K562 (cell line): ENCODE measurements around the gene NR4A2. TPM values are rescaled to one million over a fixed set of nuclear protein-coding genes. Genes with fewer than 3 reads are reported as not detected.

Source experiments
- ATAC-seq: fragments of 200-7000 bp; cut with Tn5 transposase; 3 replicates; pipeline ENCODE4 v1.9.1; 2020; ENCODE audit warnings: moderate library complexity
- BruUV-seq: library from RNA; stranded (reverse); fragments of 400-500 nt; replicated peaks from 2 replicates; lab custom pipeline; 2021; lab: Mats Ljungman, UMichigan
- CTCF ChIA-PET: fragments of 300-600 bp; formaldehyde crosslinking; extraction: SDS; loops from one replicate; lab custom pipeline; 2021; ENCODE audit warnings: low intra/inter-chr PET ratio; lab: Yijun Ruan, JAX
- POLR2A ChIA-PET: fragments of 300-600, 350-650 bp; sonication (Branson Sonifier 250); formaldehyde crosslinking; extraction: SDS; loops from one replicate; lab custom pipeline; 2021; ENCODE audit warnings: antibody characterized with exemption, inconsistent platforms; lab: Yijun Ruan, JAX
- DNase-seq, 4 experiments: peaks; one replicate each; pipeline versions ENCODE4 v3.0.0 to v3.0.0-alpha.2; 2011 to 2018; ENCODE audit warnings: low spot score in 3 of 4, mixed read lengths in 3 of 4; ENCODE audit errors: extremely low read depth in 1 of 4
- FAIRE-seq: peaks from 2 replicates; lab custom pipeline; 2011; peaks lifted over from hg19 to GRCh38; lab: Jason Lieb, UNC
- H2AFZ ChIP-seq: 2 replicates; pipeline ENCODE4 v1.6.0; 2011; ENCODE audit warnings: low read depth, low read length, control low read depth, inconsistent platforms
- H3K27ac ChIP-seq: fragments of 200-600 bp; 3 replicates; pipeline ENCODE4 v1.8.0; 2011; ENCODE audit warnings: low read depth, mild to moderate bottlenecking, control low read depth, inconsistent platforms, low read length, moderate library complexity, mixed read lengths; ENCODE audit errors: extremely low read depth
- H3K27me3 ChIP-seq, 2 experiments: fragments of 300-600 bp in 1 of 2; 2 replicates in 1 of 2; 3 replicates in 1 of 2; pipeline versions ENCODE4 v1.6.0 to v1.8.0; 2011; ENCODE audit warnings: inconsistent platforms in 2 of 2, low read length in 2 of 2, mild to moderate bottlenecking in 1 of 2, mixed read lengths in 1 of 2, moderate library complexity in 1 of 2; ENCODE audit not compliant: control insufficient read depth in 2 of 2, insufficient read depth in 2 of 2
- H3K36me3 ChIP-seq: fragments of 300-600 bp; 3 replicates; pipeline ENCODE4 v1.8.0; 2011; ENCODE audit warnings: mild to moderate bottlenecking, low read length, inconsistent platforms; ENCODE audit not compliant: control insufficient read depth, insufficient read depth
- H3K4me1 ChIP-seq, 2 experiments: fragments of 200-600 bp in 1 of 2; replicated peaks in 1 of 2; 2 replicates in 1 of 2; 3 replicates in 1 of 2; pipeline versions ENCODE4 v1.5.1 to v1.8.0; 2011; ENCODE audit warnings: inconsistent platforms in 2 of 2, low read length in 2 of 2, mild to moderate bottlenecking in 1 of 2, mixed read lengths in 1 of 2, moderate library complexity in 1 of 2; ENCODE audit not compliant: control insufficient read depth in 2 of 2, insufficient read depth in 2 of 2
- H3K4me2 ChIP-seq: 2 replicates; pipeline ENCODE4 v1.6.1; 2011; ENCODE audit warnings: low read length, control low read depth, inconsistent platforms, mixed read lengths; ENCODE audit not compliant: insufficient read depth
- H3K4me3 ChIP-seq: fragments of 200-600 bp; sonication (generic), shearing (Covaris generic); 2 replicates; pipeline ENCODE4 v1.5.1; 2016; ENCODE audit warnings: control low read depth, inconsistent platforms
- H3K79me2 ChIP-seq: fragments of 200-600 bp; 3 replicates; pipeline ENCODE4 v1.8.0; 2011; ENCODE audit warnings: low read length, inconsistent platforms; ENCODE audit not compliant: control insufficient read depth, insufficient read depth
- H3K9ac ChIP-seq, 2 experiments: 2 replicates each; pipeline versions ENCODE4 v1.6.0 to v1.6.1; 2011; ENCODE audit warnings: low read depth in 2 of 2, low read length in 2 of 2, control low read depth in 1 of 2, inconsistent platforms in 1 of 2, mild to moderate bottlenecking in 1 of 2, mixed read lengths in 1 of 2; ENCODE audit not compliant: insufficient read depth in 1 of 2
- H3K9me1 ChIP-seq: one replicate; pipeline ENCODE4 v1.6.0; 2011; ENCODE audit warnings: inconsistent platforms, mild to moderate bottlenecking, low read length, moderate library complexity; ENCODE audit not compliant: control insufficient read depth, insufficient read depth
- H3K9me3 ChIP-seq: replicated peaks from 2 replicates; pipeline ENCODE4 v1.5.1; 2011; ENCODE audit warnings: low read depth, low read length, inconsistent platforms; ENCODE audit not compliant: control insufficient read depth, insufficient read depth
- H4K20me1 ChIP-seq: replicated peaks from 2 replicates; pipeline ENCODE4 v1.6.1; 2011; ENCODE audit warnings: low read length, inconsistent platforms, mixed read lengths; ENCODE audit not compliant: control insufficient read depth, insufficient read depth
- DLX4 ChIP-seq: fragments of 250-450 bp; sonication (Bioruptor Pico); IDR thresholded peaks from 2 replicates; pipeline ENCODE4 v1.6.1; 2021; ENCODE audit warnings: mild to moderate bottlenecking
- EHMT2 ChIP-seq: fragments of 450-650 bp; IDR thresholded peaks from 2 replicates; pipeline ENCODE4 v1.6.1; 2018; ENCODE audit warnings: antibody characterized with exemption
- FOXJ2 ChIP-seq: fragments of 200-800 bp; sonication (Bioruptor generic); IDR thresholded peaks from 2 replicates; pipeline ENCODE4 v1.6.1; 2016; ENCODE audit warnings: missing genetic modification characterization, missing compliant biosample characterization
- ILK ChIP-seq: fragments of 450-650 bp; IDR thresholded peaks from 2 replicates; pipeline ENCODE4 v1.6.1; 2016; ENCODE audit warnings: missing genetic modification characterization, low read depth, mild to moderate bottlenecking, missing compliant biosample characterization, moderate library complexity, borderline replicate concordance
- IRF1 ChIP-seq: sonication (generic); formaldehyde crosslinking; IDR thresholded peaks from 2 replicates; pipeline ENCODE4 v1.8.0; 2022; ENCODE audit warnings: missing genetic modification reagents, mild to moderate bottlenecking, borderline replicate concordance
- KLF10 ChIP-seq: fragments of 250-450 bp; sonication (Bioruptor Pico); IDR thresholded peaks from 2 replicates; pipeline ENCODE4 v1.6.1; 2021; ENCODE audit warnings: matching md5 sums
- LARP7 ChIP-seq: fragments of 450-650 bp; IDR thresholded peaks from 2 replicates; pipeline ENCODE4 v1.6.1; 2016
- MAZ ChIP-seq, 2 experiments: fragments of 450-650 bp in 1 of 2; sonication (generic) in 1 of 2; formaldehyde crosslinking; IDR thresholded peaks in 1 of 2; conservative IDR thresholded peaks in 1 of 2; 2 replicates each; pipeline versions ENCODE4 v1.4.0 to v1.5.0; 2020; ENCODE audit warnings: mild to moderate bottlenecking in 1 of 2, missing genetic modification reagents in 1 of 2
- MCM3 ChIP-seq: fragments of 450-650 bp; IDR thresholded peaks from 2 replicates; pipeline ENCODE4 v1.6.1; 2016
- MNT ChIP-seq, 2 experiments: fragments of 450-650 bp; conservative IDR thresholded peaks; 2 replicates each; pipeline ENCODE4 v1.6.1; 2017; ENCODE audit warnings: mild to moderate bottlenecking in 2 of 2, moderate library complexity in 2 of 2
- SMC3 ChIP-seq: conservative IDR thresholded peaks from 2 replicates; pipeline ENCODE4 v1.6.1; 2011; ENCODE audit warnings: low read depth, low read length, improper control_type of control experiment; ENCODE audit not compliant: insufficient read depth
- TAF7 ChIP-seq: fragments of 450-650 bp; IDR thresholded peaks from 2 replicates; pipeline ENCODE4 v1.6.1; 2016; ENCODE audit warnings: missing genetic modification characterization, missing compliant biosample characterization
- ZBTB34 ChIP-seq: fragments of 250-450 bp; sonication (Bioruptor Pico); IDR thresholded peaks from 2 replicates; pipeline ENCODE4 v1.8.0; 2021; ENCODE audit warnings: mild to moderate bottlenecking, moderate library complexity
- ZFX ChIP-seq: sonication (generic); formaldehyde crosslinking; IDR thresholded peaks from 2 replicates; pipeline ENCODE4 v1.8.0; 2022; ENCODE audit warnings: mild to moderate bottlenecking, missing genetic modification reagents, moderate library complexity
- ZNF408 ChIP-seq: fragments of 250-450 bp; sonication (Bioruptor Pico); IDR thresholded peaks from 2 replicates; pipeline ENCODE4 v1.4.0; 2020; ENCODE audit warnings: low read depth, mild to moderate bottlenecking, moderate library complexity
- ZNF445 ChIP-seq: fragments of 250-450 bp; sonication (Bioruptor Pico); IDR thresholded peaks from 2 replicates; pipeline ENCODE4 v1.4.0; 2020; ENCODE audit warnings: low read depth, mild to moderate bottlenecking, moderate library complexity
- WGBS: fragments of 100-300 bp; shearing (Covaris generic); methylation state at CpG from one replicate; pipeline ENCODE4 v1.1.6; 2016; ENCODE audit warnings: low coverage, mixed read lengths; ENCODE audit not compliant: insufficient coverage; ENCODE audit errors: missing lambda C conversion rate; 5-methylcytosine and 5-hydroxymethylcytosine counted together
- in situ Hi-C: fragments of 300-500 bp; cut with MboI; formaldehyde crosslinking; loops from 4 replicates; pipeline ENCODE4 v1.15.0; 2018; ENCODE audit warnings: inconsistent platforms, mixed read lengths
- intact Hi-C: fragments of 100-400 bp; cut with micrococcal nuclease; formaldehyde crosslinking; loops from 2 replicates; pipeline ENCODE4 v1.14.2; 2022
- polyA plus RNA-seq, 8 experiments: library from polyadenylated mRNA; depleted of rRNA in 4 of 8; stranded (reverse) in 5 of 8; unstranded in 3 of 8; fragments of >200 nt; fragmentation: Nextera tagmentation in 2 of 8; fragmentation: Illumina TruSeq in 1 of 8; extraction: Ambion mirVana in 2 of 8; extraction: Trizol in 1 of 8; gene quantifications; 2 replicates each; pipeline versions ENCODE4 v1.2.1 to v1.2.3, GENCODE V29; 2011 to 2014; ENCODE audit warnings: inconsistent platforms in 1 of 8, missing spikeins in 1 of 8
- total RNA-seq, 7 experiments: library from RNA; depleted of rRNA in 6 of 7; stranded (reverse); fragments of >200 nt in 6 of 7; fragmentation: Illumina TruSeq in 2 of 7; extraction: Trizol in 2 of 7; gene quantifications; 2 replicates each; pipeline versions ENCODE4 v1.2.1 to v1.2.3, GENCODE V29; 2011 to 2021; ENCODE audit warnings: low replicate concordance in 1 of 7

Gene NR4A2
- total and polyA plus RNA-seq, 9 of the 15 experiments (the other 6 are each of a cell fraction or from before 2014, with no cell fraction given) = 0.94 to 5.1 (median 1.3) TPM

GRCh38 chr2:156339110-156339847, 6.8 kb upstream of the NR4A2 start (continued):
- TF ChIP-seq SMC3 = no peak
- peak; percentile 26; the same call in 1 of the 2 replicates for TF ChIP-seq ZFX (CRISPR knock-in tag)

- H3K4me3 ChIP-seq = no peak overlapping the region
- H3K9ac ChIP-seq = peak overlapping the region in 1 of 2 experiments; percentile 94; a peak in 2 of 4 replicates
- no peak for FAIRE-seq
- H3K4me2 ChIP-seq = peak overlapping the region; percentile 64
- H3K27me3 ChIP-seq = no peaks in the 10 kb centered on the region
- 11% methylated on average over 2 of the region's 2 CpGs for WGBS
- H4K20me1 ChIP-seq = no peaks in the 10 kb centered on the region
- H3K4me1 ChIP-seq = peaks cover 14 to 17% of the 10 kb centered on the region in 2 experiments; a peak in 3 of 5 replicates
- H3K79me2 ChIP-seq = peaks cover 43% of the 10 kb centered on the region
- peak overlapping the region; percentile 87 for H2AFZ ChIP-seq
- no peak for ATAC-seq
- peak in 1 of 4 experiments; percentile 45 for DNase-seq
- H3K27ac ChIP-seq = peak overlapping the region; percentile 98
- ChIA-PET POLR2A (interaction anchor here (1.0 kb wide), 1 partner anchor 11 kb away, joined by 3 read pairs; no protein-coding TSS in a partner anchor), CTCF (no interaction called here)
- in situ Hi-C loops = loop anchor here (10.0 to 25.0 kb wide), 2 partner anchors 246 to 874 kb away; no protein-coding TSS in a partner anchor
- intact Hi-C loops = loop anchor here (5.0 kb wide), 1 partner anchor 854 kb away; no protein-coding TSS in a partner anchor
- no peaks in the 10 kb centered on the region; the same call in 2 of the 3 replicates for H3K36me3 ChIP-seq
- no TSS peak for BruUV-seq
- no peaks in the 10 kb centered on the region for H3K9me1 ChIP-seq
- H3K9me3 ChIP-seq = no peaks in the 10 kb centered on the region
- TF ChIP-seq MAZ (CRISPR knock-in tag; conservative IDR thresholded peaks at IDR 0.05 in 1 of 2, IDR thresholded peaks at IDR 0.05 in 1 of 2) (0 out of 4 replicates have a peak, but pooled peaks of 1 of the 2 experiments have one; percentile 17), ZBTB34 (no peak), EHMT2 (no peak), IRF1 (CRISPR knock-in tag) (no peak), DLX4 (no peak), ZNF445 (no peak), ZNF408 (CRISPR knock-in tag) (no peak), LARP7 (no peak), ILK (tag) (no peak), KLF10 (CRISPR knock-in tag) (no peak), MNT (conservative IDR thresholded peaks at IDR 0.05) (0 out of 4 replicates have a peak, but pooled peaks of 1 of the 2 experiments have one; percentile 3), TAF7 (tag) (no peak), FOXJ2 (no peak), MCM3 (no peak)
Observed at GRCh38 chr2:156338578-156338977, 6.1 kb upstream of the NR4A2 start.
